ENCODE results near the gene CASKIN2. TPM values are rescaled to one million over a fixed set of nuclear protein-coding genes. Genes with fewer than 3 reads are reported as not detected.
A peak's percentile ranks its signal among the peaks of the same experiment; 100 is the strongest.

Gene CASKIN2
- total RNA-seq, 1 experiment from 2014 or later: 40.0 TPM

GRCh38 chr17:75459590-75460267 is 55.6 kb downstream of the CASKIN2 start:
- intact Hi-C loops (cut with micrococcal nuclease; ENCODE audit: unreplicated experiment) (no loop called here), in situ Hi-C loops (cut with HindIII; ENCODE audit: low pct_unique_long_range_greater_than_20kb, low sequenced_read_pairs) (no loop called here)
- H3K9me3 ChIP-seq (ENCODE audit: control insufficient read depth, insufficient read depth, low read depth, low read length): no peaks in the 10 kb centered on the region
- H3K27ac ChIP-seq (ENCODE audit: low read length): peak overlapping the region; percentile 46
- H3K4me1 ChIP-seq (ENCODE audit: control insufficient read depth, insufficient read depth, low read length): peaks cover 27% of the 10 kb centered on the region
- ATAC-seq: no peak
- H3K36me3 ChIP-seq (ENCODE audit: control insufficient read depth, insufficient read depth, low read length): peaks cover 3% of the 10 kb centered on the region; the same call in 1 of the 2 replicates
- no TSS peak for BruUV-seq (replicated peaks)
- POLR2A ChIA-PET: no interaction called here
- no peak for DNase-seq (ENCODE audit: low read depth, low spot score)
- CTCF ChIA-PET: interaction anchor here (0.6 kb wide), 1 partner anchor 288 kb away, joined by 3 read pairs; no protein-coding TSS in a partner anchor
- H3K4me3 ChIP-seq (ENCODE audit: low read depth in 2 of 2, low read length in 2 of 2): no peak overlapping the region
- TF ChIP-seq POLR2AphosphoS5 (IDR thresholded peaks at IDR 0.05; ENCODE audit: low read depth, low read length) (no peak), REST (IDR thresholded peaks at IDR 0.05; ENCODE audit: insufficient read depth in 1 of 2, low read depth in 2 of 2, low read length in 1 of 2) (no peak), CTCF (IDR thresholded peaks at IDR 0.05) (no peak), TCF7L2 (IDR thresholded peaks at IDR 0.05; ENCODE audit: low read depth, low read length) (no peak), SIN3A (IDR thresholded peaks at IDR 0.05; ENCODE audit: borderline replicate concordance, insufficient read depth, low read depth, low read length) (no peak)
- H3K27me3 ChIP-seq (ENCODE audit: control insufficient read depth, insufficient read depth, low read length): no peaks in the 10 kb centered on the region

- BruUV-seq (replicated peaks): no TSS peak
- POLR2A ChIA-PET: no interaction called here
These were observed 56.1 kb downstream of the CASKIN2 start for GRCh38 chr17:75459246-75459589.

More at GRCh38 chr17:75459246-75459589, 56.1 kb downstream of the CASKIN2 start:
- TF ChIP-seq REST (IDR thresholded peaks at IDR 0.05; ENCODE audit: insufficient read depth in 1 of 2, low read depth in 2 of 2, low read length in 1 of 2) (no peak), POLR2AphosphoS5 (IDR thresholded peaks at IDR 0.05; ENCODE audit: low read depth, low read length) (no peak), SIN3A (IDR thresholded peaks at IDR 0.05; ENCODE audit: borderline replicate concordance, insufficient read depth, low read depth, low read length) (no peak), TCF7L2 (IDR thresholded peaks at IDR 0.05; ENCODE audit: low read depth, low read length) (no peak), CTCF (IDR thresholded peaks at IDR 0.05) (no peak)
- CTCF ChIA-PET: interaction anchor here (0.6 kb wide), 1 partner anchor 288 kb away, joined by 3 read pairs; no protein-coding TSS in a partner anchor
- no peak for DNase-seq (ENCODE audit: low read depth, low spot score)
- Histone ChIP-seq H3K27ac (ENCODE audit: low read length) (peak overlapping the region; percentile 46), H3K36me3 (ENCODE audit: control insufficient read depth, insufficient read depth, low read length) (peaks cover 3% of the 10 kb centered on the region; the same call in 1 of the 2 replicates), H3K4me3 (ENCODE audit: low read depth in 2 of 2, low read length in 2 of 2) (no peak overlapping the region), H3K9me3 (ENCODE audit: control insufficient read depth, insufficient read depth, low read depth, low read length) (no peaks in the 10 kb centered on the region), H3K4me1 (ENCODE audit: control insufficient read depth, insufficient read depth, low read length) (peaks cover 27% of the 10 kb centered on the region), H3K27me3 (ENCODE audit: control insufficient read depth, insufficient read depth, low read length) (no peaks in the 10 kb centered on the region)
- intact Hi-C loops (cut with micrococcal nuclease; ENCODE audit: unreplicated experiment) (no loop called here), in situ Hi-C loops (cut with HindIII; ENCODE audit: low pct_unique_long_range_greater_than_20kb, low sequenced_read_pairs) (no loop called here)
- no peak for ATAC-seq

All from Panc1 (cell line).